SK-N-SH treated with all-trans-retinoic acid at 6 μM for 48 hours (cell line): ENCODE data around the gene ADGRA3.
"Not testable (repeated sequence)": the region's sequence is repeated elsewhere in the genome, so short reads cannot be mapped to it uniquely, and the experiment has no call there.

Experiments
- ATAC-seq: fragments of 200-7000 bp; cut with Tn5 transposase; 3 replicates; pipeline ENCODE4 v1.9.1; 2020; ENCODE audit warnings: mild to moderate bottlenecking, moderate library complexity
- ARNTL ChIP-seq: fragments of 450-650 bp; formaldehyde crosslinking; IDR thresholded peaks from 2 replicates; pipeline ENCODE4 v1.5.0; 2020; ENCODE audit warnings: low read depth, mild to moderate bottlenecking, moderate library complexity, borderline replicate concordance
- BACH2 ChIP-seq: fragments of 250-450 bp; sonication (Bioruptor Pico); IDR thresholded peaks from 2 replicates; pipeline ENCODE4 v1.9.0; 2021; ENCODE audit warnings: mild to moderate bottlenecking, borderline replicate concordance
- ESRRG ChIP-seq: fragments of 250-450 bp; sonication (Bioruptor Pico); IDR thresholded peaks from 2 replicates; pipeline ENCODE4 v1.6.1; 2021; ENCODE audit warnings: mild to moderate bottlenecking
- GLIS3 ChIP-seq: fragments of 250-450 bp; sonication (Bioruptor Pico); IDR thresholded peaks from 2 replicates; pipeline ENCODE4 v1.5.0; 2020; ENCODE audit warnings: mild to moderate bottlenecking, moderate library complexity
- ISL1 ChIP-seq: fragments of 250-450 bp; sonication (Bioruptor Pico); IDR thresholded peaks from 2 replicates; pipeline ENCODE4 v2.1.2; 2022; ENCODE audit warnings: mild to moderate bottlenecking, moderate library complexity
- PPARA ChIP-seq: fragments of 250-450 bp; sonication (Bioruptor Pico); IDR thresholded peaks from 2 replicates; pipeline ENCODE4 v1.5.0; 2020; ENCODE audit warnings: mild to moderate bottlenecking, borderline replicate concordance
- SNAI2 ChIP-seq: fragments of 250-450 bp; sonication (Bioruptor Pico); IDR thresholded peaks from 2 replicates; pipeline ENCODE4 v1.5.0; 2020; ENCODE audit warnings: mild to moderate bottlenecking, moderate library complexity
- TOX ChIP-seq: fragments of 250-450 bp; sonication (Bioruptor Pico); IDR thresholded peaks from 2 replicates; pipeline ENCODE4 v1.8.0; 2021; ENCODE audit warnings: mild to moderate bottlenecking, moderate library complexity, borderline replicate concordance
- ZC3H10 ChIP-seq: fragments of 250-450 bp; sonication (Bioruptor Pico); IDR thresholded peaks from 2 replicates; pipeline ENCODE4 v1.5.1; 2021; ENCODE audit warnings: mild to moderate bottlenecking, moderate library complexity
- ZFP30 ChIP-seq: fragments of 450-650 bp; formaldehyde crosslinking; IDR thresholded peaks from 2 replicates; pipeline ENCODE4 v1.5.0; 2022; ENCODE audit warnings: mild to moderate bottlenecking, moderate library complexity
- ZNF70 ChIP-seq: fragments of 450-650 bp; formaldehyde crosslinking; IDR thresholded peaks from 2 replicates; pipeline ENCODE4 v1.5.0; 2020; ENCODE audit warnings: mild to moderate bottlenecking, moderate library complexity
- ZNF8 ChIP-seq: fragments of 450-650 bp; formaldehyde crosslinking; IDR thresholded peaks from 2 replicates; pipeline ENCODE4 v1.5.0; 2020; ENCODE audit warnings: mild to moderate bottlenecking, moderate library complexity
- TF ChIP-seq, protein P1 (sequence below): fragments of 250-450 bp; sonication (Bioruptor Pico); IDR thresholded peaks from 2 replicates; pipeline ENCODE4 v1.5.1; 2021; ENCODE audit warnings: mild to moderate bottlenecking, moderate library complexity
- TF ChIP-seq, protein P2 (sequence below): fragments of 250-450 bp; sonication (Bioruptor Pico); IDR thresholded peaks from 2 replicates; pipeline ENCODE4 v1.5.0; 2020; ENCODE audit warnings: mild to moderate bottlenecking, moderate library complexity
- TF ChIP-seq, protein P3 (sequence below): fragments of 250-450 bp; sonication (Bioruptor Pico); IDR thresholded peaks from 2 replicates; pipeline ENCODE4 v1.8.0; 2021; ENCODE audit warnings: low read depth, mild to moderate bottlenecking, moderate library complexity, borderline replicate concordance
- TF ChIP-seq, protein P4 (sequence below): fragments of 250-450 bp; sonication (Bioruptor Pico); IDR thresholded peaks from 2 replicates; pipeline ENCODE4 v1.5.1; 2020; ENCODE audit warnings: low read depth, mild to moderate bottlenecking, moderate library complexity
- TF ChIP-seq, protein P5 (sequence below): fragments of 250-450 bp; sonication (Bioruptor Pico); IDR thresholded peaks from 2 replicates; pipeline ENCODE4 v1.8.0; 2020; ENCODE audit warnings: mild to moderate bottlenecking, moderate library complexity, borderline replicate concordance

Gene ADGRA3

DNA sequence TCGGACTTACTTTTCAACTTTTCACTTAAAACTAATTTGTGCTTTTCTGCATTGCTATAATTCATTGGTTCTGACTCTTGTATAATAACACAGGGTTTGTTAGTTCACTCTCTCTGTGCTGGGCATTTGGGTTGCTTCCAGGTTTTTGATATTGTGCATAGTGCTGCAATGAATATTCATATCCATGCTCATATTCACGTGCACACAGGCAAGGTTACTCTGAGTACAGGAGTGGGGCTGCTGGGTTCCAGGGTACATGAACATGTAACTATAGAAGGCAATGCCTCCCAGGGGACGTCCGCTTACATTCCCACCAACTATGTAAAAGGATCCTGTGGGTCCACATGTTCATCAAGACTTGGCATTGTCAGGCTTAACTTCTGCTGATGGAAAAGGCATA is 117.2 kb downstream of the ADGRA3 start:
- TF ChIP-seq, protein P1, sequence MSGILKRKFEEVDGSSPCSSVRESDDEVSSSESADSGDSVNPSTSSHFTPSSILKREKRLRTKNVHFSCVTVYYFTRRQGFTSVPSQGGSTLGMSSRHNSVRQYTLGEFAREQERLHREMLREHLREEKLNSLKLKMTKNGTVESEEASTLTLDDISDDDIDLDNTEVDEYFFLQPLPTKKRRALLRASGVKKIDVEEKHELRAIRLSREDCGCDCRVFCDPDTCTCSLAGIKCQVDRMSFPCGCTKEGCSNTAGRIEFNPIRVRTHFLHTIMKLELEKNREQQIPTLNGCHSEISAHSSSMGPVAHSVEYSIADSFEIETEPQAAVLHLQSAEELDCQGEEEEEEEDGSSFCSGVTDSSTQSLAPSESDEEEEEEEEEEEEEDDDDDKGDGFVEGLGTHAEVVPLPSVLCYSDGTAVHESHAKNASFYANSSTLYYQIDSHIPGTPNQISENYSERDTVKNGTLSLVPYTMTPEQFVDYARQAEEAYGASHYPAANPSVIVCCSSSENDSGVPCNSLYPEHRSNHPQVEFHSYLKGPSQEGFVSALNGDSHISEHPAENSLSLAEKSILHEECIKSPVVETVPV = no peak
- TF ChIP-seq SNAI2 = no peak
- TF ChIP-seq BACH2 (CRISPR knock-in tag) = no peak
- no peak for TF ChIP-seq ZNF70 (CRISPR knock-in tag)
- TF ChIP-seq ESRRG = no peak
- no peak for TF ChIP-seq ZNF8 (CRISPR knock-in tag)
- TF ChIP-seq, protein P2, sequence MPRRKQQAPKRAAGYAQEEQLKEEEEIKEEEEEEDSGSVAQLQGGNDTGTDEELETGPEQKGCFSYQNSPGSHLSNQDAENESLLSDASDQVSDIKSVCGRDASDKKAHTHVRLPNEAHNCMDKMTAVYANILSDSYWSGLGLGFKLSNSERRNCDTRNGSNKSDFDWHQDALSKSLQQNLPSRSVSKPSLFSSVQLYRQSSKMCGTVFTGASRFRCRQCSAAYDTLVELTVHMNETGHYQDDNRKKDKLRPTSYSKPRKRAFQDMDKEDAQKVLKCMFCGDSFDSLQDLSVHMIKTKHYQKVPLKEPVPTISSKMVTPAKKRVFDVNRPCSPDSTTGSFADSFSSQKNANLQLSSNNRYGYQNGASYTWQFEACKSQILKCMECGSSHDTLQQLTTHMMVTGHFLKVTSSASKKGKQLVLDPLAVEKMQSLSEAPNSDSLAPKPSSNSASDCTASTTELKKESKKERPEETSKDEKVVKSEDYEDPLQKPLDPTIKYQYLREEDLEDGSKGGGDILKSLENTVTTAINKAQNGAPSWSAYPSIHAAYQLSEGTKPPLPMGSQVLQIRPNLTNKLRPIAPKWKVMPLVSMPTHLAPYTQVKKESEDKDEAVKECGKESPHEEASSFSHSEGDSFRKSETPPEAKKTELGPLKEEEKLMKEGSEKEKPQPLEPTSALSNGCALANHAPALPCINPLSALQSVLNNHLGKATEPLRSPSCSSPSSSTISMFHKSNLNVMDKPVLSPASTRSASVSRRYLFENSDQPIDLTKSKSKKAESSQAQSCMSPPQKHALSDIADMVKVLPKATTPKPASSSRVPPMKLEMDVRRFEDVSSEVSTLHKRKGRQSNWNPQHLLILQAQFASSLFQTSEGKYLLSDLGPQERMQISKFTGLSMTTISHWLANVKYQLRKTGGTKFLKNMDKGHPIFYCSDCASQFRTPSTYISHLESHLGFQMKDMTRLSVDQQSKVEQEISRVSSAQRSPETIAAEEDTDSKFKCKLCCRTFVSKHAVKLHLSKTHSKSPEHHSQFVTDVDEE (CRISPR knock-in tag) = no peak
- no peak for TF ChIP-seq ISL1
- no peak for TF ChIP-seq ZFP30 (CRISPR knock-in tag)
- no peak for ATAC-seq

DNA sequence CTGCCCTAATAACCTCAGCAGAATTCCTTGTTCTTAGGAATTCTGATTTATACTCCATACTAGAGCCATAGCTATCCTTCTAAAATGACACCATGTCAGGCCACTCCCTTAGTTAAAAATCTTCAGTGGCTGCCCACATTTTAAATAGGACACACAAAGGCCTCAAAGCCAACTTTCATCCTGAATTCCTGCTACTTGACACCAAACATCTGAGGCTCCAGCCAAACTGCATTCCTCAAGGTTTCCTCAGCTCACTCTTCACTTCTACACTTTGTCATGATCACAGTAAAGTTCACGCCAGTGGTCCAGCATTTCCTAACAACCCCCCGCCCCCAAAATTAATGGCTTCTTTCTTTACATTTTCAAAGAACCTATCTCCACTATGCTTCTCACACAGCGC is 124.3 kb downstream of the ADGRA3 start:
- peak; percentile 45; the same call in 2 of the 3 replicates for ATAC-seq
- TF ChIP-seq, protein P3, sequence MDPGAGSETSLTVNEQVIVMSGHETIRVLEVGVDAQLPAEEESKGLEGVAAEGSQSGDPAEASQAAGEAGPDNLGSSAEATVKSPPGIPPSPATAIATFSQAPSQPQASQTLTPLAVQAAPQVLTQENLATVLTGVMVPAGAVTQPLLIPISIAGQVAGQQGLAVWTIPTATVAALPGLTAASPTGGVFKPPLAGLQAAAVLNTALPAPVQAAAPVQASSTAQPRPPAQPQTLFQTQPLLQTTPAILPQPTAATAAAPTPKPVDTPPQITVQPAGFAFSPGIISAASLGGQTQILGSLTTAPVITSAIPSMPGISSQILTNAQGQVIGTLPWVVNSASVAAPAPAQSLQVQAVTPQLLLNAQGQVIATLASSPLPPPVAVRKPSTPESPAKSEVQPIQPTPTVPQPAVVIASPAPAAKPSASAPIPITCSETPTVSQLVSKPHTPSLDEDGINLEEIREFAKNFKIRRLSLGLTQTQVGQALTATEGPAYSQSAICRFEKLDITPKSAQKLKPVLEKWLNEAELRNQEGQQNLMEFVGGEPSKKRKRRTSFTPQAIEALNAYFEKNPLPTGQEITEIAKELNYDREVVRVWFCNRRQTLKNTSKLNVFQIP (CRISPR knock-in tag) = no peak

DNA sequence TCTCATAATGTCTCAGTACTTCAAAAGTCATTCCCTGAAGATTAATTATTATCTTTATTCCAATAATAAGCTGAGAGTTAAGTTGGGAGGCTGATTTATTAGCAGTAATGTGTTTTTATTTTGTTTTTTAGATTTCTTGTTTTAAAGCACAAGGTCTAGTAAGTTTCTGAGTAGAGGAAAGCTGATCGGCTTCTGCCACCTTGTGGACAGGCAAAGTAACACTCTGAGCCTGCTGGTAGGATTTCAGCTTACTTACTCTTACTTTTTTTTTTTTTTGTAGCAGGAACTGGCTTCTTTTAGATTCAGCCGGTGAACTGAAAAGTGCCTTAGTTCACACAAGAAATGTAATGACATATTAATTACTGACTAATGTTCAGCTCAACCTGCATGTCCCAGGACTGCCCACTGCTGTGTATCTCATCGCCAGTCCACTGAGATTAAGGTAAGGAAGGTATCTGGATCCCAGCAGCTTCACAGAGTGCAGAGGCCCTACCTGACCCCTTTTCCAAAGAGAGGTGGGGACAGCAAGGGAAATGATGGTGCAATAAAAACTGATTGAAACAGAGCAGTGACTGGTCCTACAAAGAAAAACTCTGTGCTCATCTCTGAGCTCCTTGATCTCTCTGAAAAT is 126.5 kb downstream of the ADGRA3 start:
- ATAC-seq = peak; percentile 83
- no peak for TF ChIP-seq PPARA
- TF ChIP-seq SNAI2 = no peak
- no peak for TF ChIP-seq GLIS3 (CRISPR knock-in tag)
- TF ChIP-seq, protein P1 = no peak
- TF ChIP-seq, protein P3 (CRISPR knock-in tag) = no peak
- TF ChIP-seq, protein P4, sequence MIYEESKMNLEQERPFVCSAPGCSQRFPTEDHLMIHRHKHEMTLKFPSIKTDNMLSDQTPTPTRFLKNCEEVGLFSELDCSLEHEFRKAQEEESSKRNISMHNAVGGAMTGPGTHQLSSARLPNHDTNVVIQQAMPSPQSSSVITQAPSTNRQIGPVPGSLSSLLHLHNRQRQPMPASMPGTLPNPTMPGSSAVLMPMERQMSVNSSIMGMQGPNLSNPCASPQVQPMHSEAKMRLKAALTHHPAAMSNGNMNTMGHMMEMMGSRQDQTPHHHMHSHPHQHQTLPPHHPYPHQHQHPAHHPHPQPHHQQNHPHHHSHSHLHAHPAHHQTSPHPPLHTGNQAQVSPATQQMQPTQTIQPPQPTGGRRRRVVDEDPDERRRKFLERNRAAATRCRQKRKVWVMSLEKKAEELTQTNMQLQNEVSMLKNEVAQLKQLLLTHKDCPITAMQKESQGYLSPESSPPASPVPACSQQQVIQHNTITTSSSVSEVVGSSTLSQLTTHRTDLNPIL = no peak

DNA sequence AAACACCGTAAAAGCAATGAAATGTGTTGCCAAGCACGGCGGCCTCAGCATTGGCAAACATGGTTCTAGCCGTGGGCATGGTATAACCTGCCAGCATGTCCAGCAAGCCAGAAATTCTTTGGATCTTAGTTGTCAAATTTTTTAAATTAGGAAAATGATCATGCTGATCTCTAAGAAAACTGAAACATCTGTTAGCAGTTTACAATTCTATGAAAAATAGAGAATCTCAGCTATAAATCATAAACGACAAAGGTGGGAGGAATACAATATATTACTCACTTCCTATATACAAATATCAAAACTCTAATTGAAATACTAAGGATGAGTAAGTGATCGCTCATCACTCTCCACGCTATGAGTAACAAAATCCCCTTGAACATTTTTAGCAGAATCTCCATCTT is 130.3 kb downstream of the ADGRA3 start:
- TF ChIP-seq ISL1 = 0 out of 2 replicates have a peak, but pooled peaks have one; percentile 26
- no peak for TF ChIP-seq ARNTL (CRISPR knock-in tag)
- no peak for TF ChIP-seq TOX (CRISPR knock-in tag)
- ATAC-seq = peak; percentile 78

DNA sequence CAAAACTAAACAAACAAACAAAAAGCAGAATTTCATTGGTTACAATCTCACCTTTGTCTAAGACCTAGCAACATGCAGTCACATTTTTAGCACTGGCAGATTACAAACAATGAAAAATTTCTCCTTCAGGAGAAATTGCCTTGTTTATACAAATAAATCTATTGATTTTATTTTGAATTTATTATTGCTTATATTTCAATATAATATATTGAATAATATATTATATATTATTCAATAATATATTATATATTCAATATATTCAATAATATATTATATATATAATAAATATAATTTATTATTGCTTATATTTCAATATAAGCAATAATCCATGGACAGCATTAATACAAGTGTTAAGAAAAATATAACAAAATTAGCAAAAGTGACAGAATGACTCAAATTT is 131.7 kb downstream of the ADGRA3 start:
- no peak for TF ChIP-seq ISL1
- TF ChIP-seq ESRRG = no peak
- TF ChIP-seq, protein P5, sequence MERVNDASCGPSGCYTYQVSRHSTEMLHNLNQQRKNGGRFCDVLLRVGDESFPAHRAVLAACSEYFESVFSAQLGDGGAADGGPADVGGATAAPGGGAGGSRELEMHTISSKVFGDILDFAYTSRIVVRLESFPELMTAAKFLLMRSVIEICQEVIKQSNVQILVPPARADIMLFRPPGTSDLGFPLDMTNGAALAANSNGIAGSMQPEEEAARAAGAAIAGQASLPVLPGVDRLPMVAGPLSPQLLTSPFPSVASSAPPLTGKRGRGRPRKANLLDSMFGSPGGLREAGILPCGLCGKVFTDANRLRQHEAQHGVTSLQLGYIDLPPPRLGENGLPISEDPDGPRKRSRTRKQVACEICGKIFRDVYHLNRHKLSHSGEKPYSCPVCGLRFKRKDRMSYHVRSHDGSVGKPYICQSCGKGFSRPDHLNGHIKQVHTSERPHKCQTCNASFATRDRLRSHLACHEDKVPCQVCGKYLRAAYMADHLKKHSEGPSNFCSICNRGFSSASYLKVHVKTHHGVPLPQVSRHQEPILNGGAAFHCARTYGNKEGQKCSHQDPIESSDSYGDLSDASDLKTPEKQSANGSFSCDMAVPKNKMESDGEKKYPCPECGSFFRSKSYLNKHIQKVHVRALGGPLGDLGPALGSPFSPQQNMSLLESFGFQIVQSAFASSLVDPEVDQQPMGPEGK = no peak
- TF ChIP-seq ARNTL (CRISPR knock-in tag) = no peak
- no peak for TF ChIP-seq GLIS3 (CRISPR knock-in tag)
- TF ChIP-seq ZC3H10 (CRISPR knock-in tag) = no peak
- ATAC-seq = no peak

DNA sequence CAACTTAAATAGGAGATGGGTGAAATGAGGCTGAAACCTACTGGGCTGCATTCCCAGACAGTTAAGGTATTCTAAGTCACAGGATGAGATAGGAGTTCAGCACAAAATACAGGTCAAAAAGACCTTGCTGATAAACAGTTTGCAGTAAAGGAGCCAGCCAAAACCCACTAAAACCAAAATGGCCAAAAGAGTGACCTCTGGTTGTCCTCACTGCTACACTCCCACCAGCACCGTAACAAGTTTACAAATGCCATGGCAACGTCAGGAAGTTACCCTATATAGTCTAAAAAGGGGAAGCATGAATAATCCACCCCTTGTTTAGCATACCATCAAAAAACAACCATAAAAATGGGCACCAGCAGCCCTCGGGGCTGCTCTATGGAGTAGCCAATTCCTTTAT is 133.7 kb downstream of the ADGRA3 start:
- ATAC-seq = not testable (repeated sequence)
